Lower leg skin (tissue), 4 donors: ENCODE results near the gene PTTG1IP. TPM values are rescaled to one million over a fixed set of nuclear protein-coding genes. Genes with fewer than 3 reads are reported as not detected.

Experiments used
- DNase-seq, 2 donors: peaks; one replicate each; pipeline ENCODE4 v3.0.0-alpha.2; 2019; ENCODE audit warnings: low spot score in 2 of 2
- H3K4me3 ChIP-seq: fragments of 200-600 bp; sonication (generic); 2 replicates; pipeline ENCODE4 v1.5.1; 2017; ENCODE audit warnings: mild to moderate bottlenecking, low read depth; ENCODE audit not compliant: poor library complexity, severe bottlenecking
- POLR2A ChIP-seq, 2 donors: fragments of 450-650 bp; IDR thresholded peaks; one replicate each; pipeline ENCODE4 v1.6.1; 2016 to 2017; ENCODE audit warnings: antibody characterized with exemption in 2 of 2, mild to moderate bottlenecking in 1 of 2, moderate library complexity in 1 of 2
- WGBS, 2 donors: methylation state at CpG; one replicate each; pipeline ENCODE4 v1.1.5; 2018; 5-methylcytosine and 5-hydroxymethylcytosine counted together
- intact Hi-C: fragments of 100-400 bp; cut with DNase I; formaldehyde crosslinking; loops from one replicate; pipeline ENCODE4 v1.15.0; 2023; ENCODE audit warnings: low total_unique reads
- total RNA-seq, 4 donors: library from RNA; depleted of rRNA; stranded (reverse); fragments of >200 nt; gene quantifications; one replicate each; pipeline ENCODE4 v1.1.0, GENCODE V29; 2016
- TF ChIP-seq, protein P1 (sequence below), 3 donors: fragments of 450-650 bp; IDR thresholded peaks; one replicate each; pipeline ENCODE4 v1.5.1; 2016; ENCODE audit warnings: antibody characterized with exemption in 3 of 3, mild to moderate bottlenecking in 3 of 3, moderate library complexity in 2 of 3

Gene PTTG1IP
- total RNA-seq, 4 donors from 2014 or later = 110 to 193 (median 133) TPM

DNA sequence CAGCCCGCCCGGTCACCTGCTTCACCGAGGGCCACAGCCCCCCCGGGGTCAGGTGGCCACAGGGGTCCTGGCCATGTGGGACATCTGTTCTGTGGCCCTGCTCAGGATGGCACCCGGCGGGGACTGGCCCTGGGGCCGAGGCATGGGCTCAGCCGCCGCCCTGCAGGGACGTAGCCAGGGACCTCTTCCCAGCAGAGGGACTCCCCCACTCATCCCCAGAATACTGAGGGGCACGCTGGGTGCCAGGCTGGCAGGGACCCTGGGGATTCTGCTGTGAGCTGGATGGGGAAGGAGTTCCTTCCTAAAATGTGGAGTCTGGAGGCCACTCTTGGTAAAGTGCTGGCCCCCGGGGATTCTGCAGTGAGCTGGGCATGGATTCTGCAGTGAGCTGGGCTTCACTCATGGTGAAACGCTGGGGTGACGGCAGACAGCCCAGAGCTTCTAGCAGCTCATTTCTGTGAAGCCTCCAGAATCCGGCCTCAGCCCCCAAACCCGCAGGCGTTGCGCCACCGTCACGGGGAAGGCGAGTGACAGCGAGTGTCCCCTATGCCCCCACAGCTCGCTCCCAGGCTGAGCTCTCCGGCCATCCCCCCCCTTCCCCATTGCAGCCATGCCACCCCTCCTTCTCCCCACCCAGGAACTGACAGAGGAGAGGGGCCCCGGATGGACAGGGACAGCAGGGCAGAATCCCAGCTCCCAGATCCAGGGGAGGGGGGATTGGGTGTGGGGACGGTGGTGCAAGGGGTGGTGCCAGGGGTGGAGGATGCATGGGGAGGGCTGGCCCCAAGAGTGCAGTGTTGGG lies 45.8 kb upstream of the PTTG1IP start:
- no peak for TF ChIP-seq POLR2A (IDR thresholded peaks at IDR 0.05)
- TF ChIP-seq, protein P1, sequence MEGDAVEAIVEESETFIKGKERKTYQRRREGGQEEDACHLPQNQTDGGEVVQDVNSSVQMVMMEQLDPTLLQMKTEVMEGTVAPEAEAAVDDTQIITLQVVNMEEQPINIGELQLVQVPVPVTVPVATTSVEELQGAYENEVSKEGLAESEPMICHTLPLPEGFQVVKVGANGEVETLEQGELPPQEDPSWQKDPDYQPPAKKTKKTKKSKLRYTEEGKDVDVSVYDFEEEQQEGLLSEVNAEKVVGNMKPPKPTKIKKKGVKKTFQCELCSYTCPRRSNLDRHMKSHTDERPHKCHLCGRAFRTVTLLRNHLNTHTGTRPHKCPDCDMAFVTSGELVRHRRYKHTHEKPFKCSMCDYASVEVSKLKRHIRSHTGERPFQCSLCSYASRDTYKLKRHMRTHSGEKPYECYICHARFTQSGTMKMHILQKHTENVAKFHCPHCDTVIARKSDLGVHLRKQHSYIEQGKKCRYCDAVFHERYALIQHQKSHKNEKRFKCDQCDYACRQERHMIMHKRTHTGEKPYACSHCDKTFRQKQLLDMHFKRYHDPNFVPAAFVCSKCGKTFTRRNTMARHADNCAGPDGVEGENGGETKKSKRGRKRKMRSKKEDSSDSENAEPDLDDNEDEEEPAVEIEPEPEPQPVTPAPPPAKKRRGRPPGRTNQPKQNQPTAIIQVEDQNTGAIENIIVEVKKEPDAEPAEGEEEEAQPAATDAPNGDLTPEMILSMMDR (IDR thresholded peaks at IDR 0.05) = no peak
- no peak overlapping the region for H3K4me3 ChIP-seq
- 60 to 63% methylated on average over 14 to 17 of the region's 26 CpGs for WGBS, 2 donors
- no peak for DNase-seq
- intact Hi-C loops = no loop called here

DNA sequence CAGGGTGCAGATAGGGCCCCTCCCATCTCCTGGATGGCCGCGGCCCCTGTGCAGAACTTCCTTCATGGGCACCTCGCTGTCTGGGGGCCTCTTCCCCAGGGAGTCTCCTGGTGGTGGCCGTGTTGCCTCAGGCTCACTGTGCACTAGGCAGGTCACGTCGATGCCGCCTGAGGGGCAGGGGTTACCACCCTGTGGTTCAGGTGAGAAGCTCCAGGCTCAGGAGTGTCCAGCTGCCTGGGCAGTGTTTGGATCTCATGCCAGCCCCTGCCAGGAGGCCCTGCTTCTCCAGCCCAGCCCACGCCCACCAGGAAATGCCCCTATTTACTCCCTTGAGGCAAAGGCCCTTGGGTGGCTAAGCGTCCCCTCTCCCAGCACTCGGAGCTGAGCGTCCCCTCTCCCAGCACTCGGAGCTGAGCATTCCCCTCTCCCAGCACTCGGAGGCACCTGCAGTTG lies 45.1 kb upstream of the PTTG1IP start:
- no peak for DNase-seq
- TF ChIP-seq, protein P1 (IDR thresholded peaks at IDR 0.05) = no peak
- TF ChIP-seq POLR2A (IDR thresholded peaks at IDR 0.05) = no peak
- no peak overlapping the region for H3K4me3 ChIP-seq
- intact Hi-C loops = no loop called here
- WGBS, 2 donors = 46 to 68% methylated on average over 6 to 9 of the region's 13 CpGs

DNA sequence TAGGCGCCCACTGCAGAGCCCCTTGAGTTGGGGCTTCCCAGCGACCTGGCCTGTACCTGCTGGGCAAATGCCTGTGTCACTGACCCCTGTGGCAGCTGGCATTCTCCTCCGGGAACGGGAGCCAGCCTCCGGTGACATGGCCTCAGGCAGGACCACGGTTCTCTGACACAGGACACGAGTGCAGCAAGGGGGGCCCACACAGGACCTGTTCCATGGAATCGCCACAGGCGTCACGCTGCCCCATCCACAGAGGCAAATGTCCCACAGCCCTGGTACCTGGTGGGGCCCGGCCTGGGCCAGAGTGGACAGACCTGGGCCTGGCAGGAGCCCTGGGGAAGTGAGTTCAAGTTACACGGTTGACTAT lies 44.6 kb upstream of the PTTG1IP start:
- 88 to 100% methylated on average over 1 to 8 of the region's 12 CpGs for WGBS, 2 donors
- intact Hi-C loops = no loop called here
- H3K4me3 ChIP-seq = no peak overlapping the region
- TF ChIP-seq POLR2A (IDR thresholded peaks at IDR 0.05) = no peak
- TF ChIP-seq, protein P1 (IDR thresholded peaks at IDR 0.05) = no peak
- no peak for DNase-seq

DNA sequence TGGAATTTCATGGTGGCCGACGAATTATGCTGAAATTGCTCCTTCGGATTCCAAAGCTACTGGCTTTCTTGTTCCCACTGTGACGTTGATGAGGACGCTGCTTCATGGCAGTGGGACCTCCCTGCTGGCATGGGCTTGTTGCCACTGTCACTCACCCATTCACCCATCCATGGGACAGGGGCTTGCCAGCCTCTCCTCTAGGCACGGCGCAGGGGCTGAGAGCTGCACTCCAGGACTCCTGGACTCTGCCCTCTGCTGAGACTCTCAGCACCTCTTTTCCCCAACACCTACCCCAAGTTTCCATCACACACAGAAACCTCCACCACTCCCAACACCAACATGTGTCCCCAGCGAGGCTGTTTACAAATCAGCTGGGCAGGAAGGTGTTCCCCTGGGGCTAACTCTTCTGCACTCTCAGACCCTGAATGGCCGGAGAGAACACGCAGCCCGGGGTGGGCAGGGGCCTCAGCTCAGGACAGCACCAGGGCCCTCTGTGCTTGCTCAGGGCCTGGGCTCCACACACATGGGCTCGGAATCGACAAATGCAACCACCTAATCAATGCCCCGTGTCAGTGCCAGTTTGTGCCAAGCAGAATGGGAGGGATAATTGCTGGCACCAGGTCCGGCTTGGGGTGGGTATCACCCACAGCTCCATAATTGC lies 44.1 kb upstream of the PTTG1IP start:
- no peak overlapping the region for H3K4me3 ChIP-seq

DNA sequence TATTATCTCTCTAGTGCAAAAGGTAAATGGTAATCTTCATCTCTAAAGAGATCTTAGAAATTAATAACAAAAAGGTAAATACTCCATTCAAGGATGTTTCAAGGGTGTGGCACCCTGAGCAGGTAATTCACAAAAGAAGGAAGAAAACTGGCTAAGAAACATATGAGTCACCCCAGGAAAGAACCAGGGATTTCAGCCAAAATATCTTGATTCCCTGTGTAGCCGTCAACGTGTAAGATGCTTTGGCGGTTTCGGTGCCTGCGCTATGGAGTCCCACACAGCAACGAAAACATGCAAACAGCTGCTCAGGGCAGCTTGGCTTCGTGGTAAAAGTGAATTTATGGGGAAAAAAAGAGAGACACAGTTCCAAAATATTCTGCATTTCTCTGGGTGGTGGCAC lies 43.5 kb upstream of the PTTG1IP start:
- TF ChIP-seq, protein P1 (IDR thresholded peaks at IDR 0.05) = no peak
- TF ChIP-seq POLR2A (IDR thresholded peaks at IDR 0.05) = no peak
- H3K4me3 ChIP-seq = no peak overlapping the region
- WGBS, 2 donors = 32% methylated on average over 7 of the region's 7 CpGs
- intact Hi-C loops = no loop called here
- no peak for DNase-seq

More for the DNA sequence above, 44.1 kb upstream of the PTTG1IP start:
- no peak for TF ChIP-seq POLR2A (IDR thresholded peaks at IDR 0.05)
- TF ChIP-seq, protein P1 (IDR thresholded peaks at IDR 0.05) = no peak
- WGBS, 2 donors = 74 to 79% methylated on average over 14 to 15 of the region's 15 CpGs
- intact Hi-C loops = no loop called here
- DNase-seq = no peak
